Endothelial cell of umbilical vein (primary cell): Measurements from ENCODE around the gene ADAMTS17. TPM values are rescaled to one million over a fixed set of nuclear protein-coding genes. Genes with fewer than 3 reads are reported as not detected.

Experiments used
- BruUV-seq: library from RNA; stranded (reverse); fragments of 400-500 nt; replicated peaks from 2 replicates; lab custom pipeline; 2021; lab: Mats Ljungman, UMichigan
- CTCF ChIA-PET: fragments of 300-600, 350-600 bp; sonication (Branson Sonifier 250); formaldehyde crosslinking; loops from one replicate; lab custom pipeline; 2021; ENCODE audit warnings: antibody characterized with exemption, inconsistent platforms; lab: Charles Lee
- POLR2A ChIA-PET: fragments of 300-600, 350-600 bp; sonication (Branson Sonifier 250); formaldehyde crosslinking; loops from one replicate; lab custom pipeline; 2021; ENCODE audit warnings: antibody characterized with exemption, inconsistent platforms; lab: Charles Lee
- DNase-seq: peaks from one replicate; pipeline ENCODE4 v3.0.0-alpha.2; 2011; ENCODE audit warnings: low read depth, low spot score
- FAIRE-seq: peaks from 2 replicates; lab custom pipeline; 2011; peaks lifted over from hg19 to GRCh38; lab: Jason Lieb, UNC
- H2AFZ ChIP-seq: 2 replicates; pipeline ENCODE4 v1.6.0; 2012; ENCODE audit warnings: low read depth, low read length, control low read depth, inconsistent platforms
- H3K27ac ChIP-seq: 2 replicates; pipeline ENCODE4 v1.5.1; 2011; ENCODE audit warnings: low read depth, mild to moderate bottlenecking, control low read depth, low read length, moderate library complexity; ENCODE audit not compliant: insufficient read depth
- H3K27me3 ChIP-seq, 2 experiments: 2 replicates each; pipeline versions ENCODE4 v1.6.0 to v1.6.1; 2011; ENCODE audit warnings: low read length in 2 of 2, mixed read lengths in 1 of 2; ENCODE audit not compliant: control insufficient read depth in 2 of 2, insufficient read depth in 2 of 2
- H3K36me3 ChIP-seq, 2 experiments: 2 replicates in 1 of 2; 3 replicates in 1 of 2; pipeline ENCODE4 v1.5.1; 2011; ENCODE audit warnings: low read length in 2 of 2, mild to moderate bottlenecking in 1 of 2, moderate library complexity in 1 of 2; ENCODE audit not compliant: control insufficient read depth in 2 of 2, insufficient read depth in 2 of 2; ENCODE audit errors: extremely low read depth in 1 of 2
- H3K4me1 ChIP-seq: 3 replicates; pipeline ENCODE4 v1.5.1; 2011; ENCODE audit warnings: mild to moderate bottlenecking, low read length; ENCODE audit not compliant: control insufficient read depth, insufficient read depth; ENCODE audit errors: extremely low read depth
- H3K4me2 ChIP-seq: 2 replicates; pipeline ENCODE4 v1.6.1; 2011; ENCODE audit warnings: low read length, control low read depth, mixed read lengths; ENCODE audit not compliant: insufficient read depth
- H3K4me3 ChIP-seq, 3 experiments: fragments of 200-600 bp in 1 of 3; sonication (generic), shearing (Covaris generic) in 1 of 3; replicated peaks in 1 of 3; 2 replicates each; pipeline ENCODE4 v1.5.1; 2011 to 2016; ENCODE audit warnings: control low read depth in 3 of 3, low read length in 3 of 3, mild to moderate bottlenecking in 2 of 3, inconsistent platforms in 1 of 3, low read depth in 1 of 3, moderate library complexity in 1 of 3; ENCODE audit not compliant: insufficient read depth in 1 of 3
- H3K79me2 ChIP-seq: 2 replicates; pipeline ENCODE4 v1.6.0; 2012; ENCODE audit warnings: low read length, inconsistent platforms; ENCODE audit not compliant: control insufficient read depth, insufficient read depth
- H3K9ac ChIP-seq: replicated peaks from 2 replicates; pipeline ENCODE3; 2011; ENCODE audit warnings: low read length, control low read depth; ENCODE audit not compliant: insufficient read depth; ENCODE audit errors: extremely low read depth
- H3K9me1 ChIP-seq: replicated peaks from 3 replicates; pipeline ENCODE4 v1.6.0; 2011; ENCODE audit warnings: mild to moderate bottlenecking, low read length; ENCODE audit not compliant: control insufficient read depth, insufficient read depth; ENCODE audit errors: extremely low read depth
- H3K9me3 ChIP-seq: replicated peaks from 2 replicates; pipeline ENCODE4 v1.5.1; 2012; ENCODE audit warnings: low read length, inconsistent platforms; ENCODE audit not compliant: control insufficient read depth, insufficient read depth
- H4K20me1 ChIP-seq: replicated peaks from 2 replicates; pipeline ENCODE3; 2011; ENCODE audit warnings: mild to moderate bottlenecking, low read length; ENCODE audit not compliant: control insufficient read depth, insufficient read depth; ENCODE audit errors: extremely low read depth
- EZH2 ChIP-seq: IDR thresholded peaks from 2 replicates; pipeline ENCODE4 v1.6.1; 2012; ENCODE audit warnings: borderline replicate concordance, low read depth, mild to moderate bottlenecking, moderate library complexity, low read length, inconsistent platforms; ENCODE audit not compliant: severe bottlenecking
- FOS ChIP-seq: IDR thresholded peaks from 2 replicates; pipeline ENCODE4 v1.6.1; 2011; ENCODE audit warnings: mild to moderate bottlenecking, low read length, moderate library complexity, borderline replicate concordance; ENCODE audit not compliant: insufficient read depth
- GATA2 ChIP-seq: IDR thresholded peaks from 2 replicates; pipeline ENCODE4 v1.7.0; 2011; ENCODE audit warnings: low read depth, mild to moderate bottlenecking, moderate library complexity, mixed read lengths, low read length; ENCODE audit not compliant: insufficient read length, insufficient read depth
- JUN ChIP-seq: IDR thresholded peaks from 2 replicates; pipeline ENCODE4 v1.6.1; 2011; ENCODE audit warnings: borderline replicate concordance, low read depth; ENCODE audit not compliant: insufficient read length, insufficient read depth
- MYC ChIP-seq: IDR thresholded peaks from one replicate; pipeline ENCODE4 v1.6.1; 2011; ENCODE audit warnings: mild to moderate bottlenecking, low read depth, low read length
- POLR2A ChIP-seq: IDR thresholded peaks from 2 replicates; pipeline ENCODE4 v1.6.1; 2012; ENCODE audit warnings: low read depth, mild to moderate bottlenecking, control low read depth, low read length
- POLR2AphosphoS5 ChIP-seq: IDR thresholded peaks from 2 replicates; pipeline ENCODE4 v1.6.1; 2012; ENCODE audit warnings: low read depth, mild to moderate bottlenecking, control low read depth, low read length, moderate library complexity; ENCODE audit not compliant: insufficient read depth
- dilution Hi-C: fragments of 300-500 bp; cut with MboI; formaldehyde crosslinking; loops from one replicate; pipeline ENCODE4 v1.15.0; 2019; ENCODE audit warnings: low sequenced_read_pairs; ENCODE audit not compliant: extremely low pct_ligation_motif_present
- intact Hi-C: fragments of 100-400 bp; cut with micrococcal nuclease; formaldehyde crosslinking; loops from one replicate; pipeline ENCODE4 v1.10.0; 2022
- polyA plus RNA-seq, 4 experiments: library from polyadenylated mRNA; depleted of rRNA in 3 of 4; stranded (reverse) in 3 of 4; unstranded in 1 of 4; fragments of >200 nt; gene quantifications; 2 replicates each; pipeline versions ENCODE4 v1.2.1 to v1.2.3, GENCODE V29; 2011 to 2012; ENCODE audit warnings: missing spikeins in 1 of 4
- total RNA-seq: library from RNA; stranded (reverse); gene quantifications from 2 replicates; pipeline ENCODE4 v1.2.3, GENCODE V29; 2021
- TF ChIP-seq, protein P1 (sequence below): IDR thresholded peaks from 2 replicates; pipeline ENCODE4 v1.6.1; 2011; ENCODE audit not compliant: insufficient read depth, insufficient read length
- TF ChIP-seq, protein P2 (sequence below), 2 donors: IDR thresholded peaks; 1 replicate in 1 of 2; 2 replicates in 1 of 2; pipeline ENCODE4 v1.5.1; 2011; ENCODE audit warnings: low read length in 2 of 2, mild to moderate bottlenecking in 2 of 2, moderate library complexity in 2 of 2, control low read depth in 1 of 2, inconsistent platforms in 1 of 2, low read depth in 1 of 2; ENCODE audit not compliant: insufficient read depth in 1 of 2; ENCODE audit errors: extremely low read depth in 1 of 2

The ADAMTS17 gene
- total and polyA plus RNA-seq, 2 donors (not counting 3 experiments of a cell fraction or from before 2014, with no cell fraction given), result 0.12 TPM; not detected in 1

DNA sequence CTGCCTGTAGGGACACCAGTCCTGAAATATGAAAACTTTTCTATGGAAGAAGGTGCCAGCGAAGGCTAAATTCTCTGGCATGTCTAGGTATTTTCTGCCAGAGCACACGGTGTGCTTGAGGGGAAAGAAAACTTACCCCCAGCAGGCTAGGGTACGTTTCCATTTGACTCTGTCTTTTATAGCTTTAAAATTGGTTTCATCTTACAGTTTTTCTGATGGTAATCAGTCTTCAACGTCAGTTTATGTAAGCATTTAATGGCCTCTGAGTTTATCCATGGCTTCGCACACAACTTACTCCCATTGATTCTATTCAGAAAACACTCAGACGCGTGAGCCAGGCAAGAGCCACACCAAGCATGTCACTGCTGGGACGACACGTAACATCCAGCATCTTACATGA, 249.7 kb downstream of the ADAMTS17 start:
- no peak overlapping the region for H3K4me2 ChIP-seq
- no peak overlapping the region for H3K27ac ChIP-seq
- no peak overlapping the region for H3K9ac ChIP-seq
- CTCF ChIA-PET, result no interaction called here
- FAIRE-seq (no peak), DNase-seq (no peak)
- no peaks in the 10 kb centered on the region for H3K9me3 ChIP-seq
- no peaks in the 10 kb centered on the region for H3K9me1 ChIP-seq
- no peak overlapping the region for H2AFZ ChIP-seq
- intact Hi-C loops, result no loop called here
- no peaks in the 10 kb centered on the region for H3K4me1 ChIP-seq
- no peaks in the 10 kb centered on the region for H3K79me2 ChIP-seq
- H3K27me3 ChIP-seq, result no peaks in the 10 kb centered on the region
- TF ChIP-seq, protein P1, sequence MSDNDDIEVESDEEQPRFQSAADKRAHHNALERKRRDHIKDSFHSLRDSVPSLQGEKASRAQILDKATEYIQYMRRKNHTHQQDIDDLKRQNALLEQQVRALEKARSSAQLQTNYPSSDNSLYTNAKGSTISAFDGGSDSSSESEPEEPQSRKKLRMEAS, result no peak
- TF ChIP-seq MYC, result no peak
- TF ChIP-seq EZH2, result no peak
- TF ChIP-seq, protein P2, sequence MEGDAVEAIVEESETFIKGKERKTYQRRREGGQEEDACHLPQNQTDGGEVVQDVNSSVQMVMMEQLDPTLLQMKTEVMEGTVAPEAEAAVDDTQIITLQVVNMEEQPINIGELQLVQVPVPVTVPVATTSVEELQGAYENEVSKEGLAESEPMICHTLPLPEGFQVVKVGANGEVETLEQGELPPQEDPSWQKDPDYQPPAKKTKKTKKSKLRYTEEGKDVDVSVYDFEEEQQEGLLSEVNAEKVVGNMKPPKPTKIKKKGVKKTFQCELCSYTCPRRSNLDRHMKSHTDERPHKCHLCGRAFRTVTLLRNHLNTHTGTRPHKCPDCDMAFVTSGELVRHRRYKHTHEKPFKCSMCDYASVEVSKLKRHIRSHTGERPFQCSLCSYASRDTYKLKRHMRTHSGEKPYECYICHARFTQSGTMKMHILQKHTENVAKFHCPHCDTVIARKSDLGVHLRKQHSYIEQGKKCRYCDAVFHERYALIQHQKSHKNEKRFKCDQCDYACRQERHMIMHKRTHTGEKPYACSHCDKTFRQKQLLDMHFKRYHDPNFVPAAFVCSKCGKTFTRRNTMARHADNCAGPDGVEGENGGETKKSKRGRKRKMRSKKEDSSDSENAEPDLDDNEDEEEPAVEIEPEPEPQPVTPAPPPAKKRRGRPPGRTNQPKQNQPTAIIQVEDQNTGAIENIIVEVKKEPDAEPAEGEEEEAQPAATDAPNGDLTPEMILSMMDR (IDR thresholded peaks at IDR 0.05; ENCODE audit: extremely low read depth in 1 of 2, insufficient read depth in 1 of 2, low read depth in 1 of 2, low read length in 2 of 2), result no peak
- no peak for TF ChIP-seq FOS
- no peak for TF ChIP-seq POLR2A
- no peak for TF ChIP-seq POLR2AphosphoS5
- no peak for TF ChIP-seq GATA2
- no peak for TF ChIP-seq JUN
- no peaks in the 10 kb centered on the region for H3K36me3 ChIP-seq
- H4K20me1 ChIP-seq, result no peaks in the 10 kb centered on the region
- POLR2A ChIA-PET, result no interaction called here
- no TSS peak for BruUV-seq
- dilution Hi-C loops, result no loop called here
- no peak overlapping the region for H3K4me3 ChIP-seq
